B cell (primary cell): Measurements from ENCODE around the gene SLC2A4. TPM values are rescaled to one million over a fixed set of nuclear protein-coding genes. Genes with fewer than 3 reads are reported as not detected.
A peak's percentile ranks its signal among the peaks of the same experiment; 100 is the strongest.

Experiments used
- ATAC-seq: fragments of 200-7000 bp; cut with Tn5 transposase; one replicate; pipeline ENCODE4 v1.10.0; 2021; ENCODE audit warnings: low read depth, mild to moderate bottlenecking, moderate number of reproducible peaks, moderate library complexity
- CTCF ChIA-PET: fragments of 350-600 bp; sonication (Branson Sonifier 250); formaldehyde crosslinking; loops from one replicate; lab custom pipeline; 2021; ENCODE audit warnings: antibody characterized with exemption, inconsistent platforms; lab: Charles Lee
- POLR2A ChIA-PET: fragments of 350-600 bp; sonication (Branson Sonifier 250); formaldehyde crosslinking; loops from one replicate; lab custom pipeline; 2021; ENCODE audit warnings: antibody characterized with exemption; lab: Charles Lee
- DNase-seq: peaks from one replicate; pipeline ENCODE4 v3.0.0; 2013
- H2AFZ ChIP-seq: 2 replicates; pipeline ENCODE4 v1.6.1; 2012; ENCODE audit warnings: mild to moderate bottlenecking, low read depth, low read length; ENCODE audit not compliant: insufficient read depth, poor library complexity, severe bottlenecking
- H3K27ac ChIP-seq, 2 donors: 1 replicate in 1 of 2; 2 replicates in 1 of 2; pipeline ENCODE4 v1.5.1; 2012 to 2013; ENCODE audit warnings: low read length in 2 of 2, mild to moderate bottlenecking in 2 of 2, moderate library complexity in 1 of 2
- H3K27me3 ChIP-seq, 4 experiments: fragments of 200-600 bp in 1 of 4; sonication (generic) in 1 of 4; replicated peaks in 1 of 4; 1 replicate in 2 of 4; 2 replicates in 2 of 4; pipeline versions ENCODE4 v1.6.1 to v1.7.0; 2013 to 2016; ENCODE audit warnings: low read length in 3 of 4, mild to moderate bottlenecking in 2 of 4, mixed read lengths in 1 of 4, moderate library complexity in 1 of 4; ENCODE audit not compliant: insufficient read depth in 4 of 4, control insufficient read depth in 3 of 4; ENCODE audit errors: control extremely low read depth in 1 of 4
- H3K36me3 ChIP-seq, 2 experiments: replicated peaks in 1 of 2; 1 replicate in 1 of 2; 2 replicates in 1 of 2; pipeline versions ENCODE4 v1.6.1 to v1.7.1; 2013; ENCODE audit warnings: low read length in 1 of 2; ENCODE audit not compliant: insufficient read depth in 2 of 2, control insufficient read depth in 1 of 2; ENCODE audit errors: control extremely low read depth in 1 of 2, extremely low read depth in 1 of 2
- H3K4me1 ChIP-seq, 2 donors: fragments of 200-600 bp in 1 of 2; sonication (generic) in 1 of 2; 1 replicate in 1 of 2; 2 replicates in 1 of 2; pipeline versions ENCODE4 v1.5.1 to v1.6.1; 2013 to 2017; ENCODE audit warnings: low read length in 2 of 2; ENCODE audit not compliant: control insufficient read depth in 2 of 2, insufficient read depth in 2 of 2
- H3K4me2 ChIP-seq: replicated peaks from 2 replicates; pipeline ENCODE3; 2012; ENCODE audit warnings: mild to moderate bottlenecking, low read depth, low read length; ENCODE audit not compliant: poor library complexity, severe bottlenecking
- H3K4me3 ChIP-seq, 5 experiments: fragments of 200-600 bp in 1 of 5; sonication (generic) in 1 of 5; 1 replicate in 3 of 5; 2 replicates in 2 of 5; pipeline versions ENCODE4 v1.5.1 to v1.7.0; 2011 to 2016; ENCODE audit warnings: low read length in 4 of 5, mild to moderate bottlenecking in 4 of 5, low read depth in 2 of 5, control low read depth in 1 of 5, moderate library complexity in 1 of 5; ENCODE audit not compliant: insufficient read depth in 1 of 5; ENCODE audit errors: control extremely low read depth in 1 of 5, extremely low read depth in 1 of 5
- H3K79me2 ChIP-seq: fragments of 200-600 bp; sonication (generic); one replicate; pipeline ENCODE4 v1.6.0; 2016; ENCODE audit warnings: low read length; ENCODE audit not compliant: control insufficient read depth, insufficient read depth
- H3K9ac ChIP-seq: fragments of 200-600 bp; sonication (generic); 2 replicates; pipeline ENCODE4 v1.6.1; 2017; ENCODE audit warnings: mild to moderate bottlenecking, low read length, moderate library complexity
- H3K9me3 ChIP-seq, 3 donors: one replicate each; pipeline versions ENCODE4 v1.6.1 to v1.7.1; 2013; ENCODE audit warnings: low read length in 2 of 3; ENCODE audit not compliant: control insufficient read depth in 2 of 3, insufficient read depth in 1 of 3; ENCODE audit errors: control extremely low read depth in 1 of 3
- H4K20me1 ChIP-seq: 2 replicates; pipeline ENCODE4 v1.6.0; 2012; ENCODE audit warnings: mild to moderate bottlenecking, low read length; ENCODE audit not compliant: insufficient read depth, control insufficient read depth, poor library complexity, severe bottlenecking
- H3K27ac Mint-ChIP-seq: one replicate; pipeline ENCODE4 v1.8.0; 2021; ENCODE audit warnings: mixed read lengths
- H3K27me3 Mint-ChIP-seq: one replicate; pipeline ENCODE4 v1.8.0; 2021; ENCODE audit warnings: mixed read lengths
- H3K4me1 Mint-ChIP-seq: one replicate; pipeline ENCODE4 v1.8.0; 2021; ENCODE audit warnings: mixed read lengths
- H3K4me3 Mint-ChIP-seq: one replicate; pipeline ENCODE4 v1.8.0; 2021; ENCODE audit warnings: mixed read lengths
- H3K9me3 Mint-ChIP-seq: one replicate; pipeline ENCODE4 v1.8.0; 2022; ENCODE audit warnings: mixed read lengths; ENCODE audit not compliant: insufficient read depth
- CTCF ChIP-seq: fragments of 200-600 bp; IDR thresholded peaks from one replicate; pipeline ENCODE4 v1.8.0; 2022; ENCODE audit warnings: antibody characterized with exemption, mild to moderate bottlenecking
- EZH2 ChIP-seq: IDR thresholded peaks from 2 replicates; pipeline ENCODE4 v1.6.1; 2012; ENCODE audit warnings: borderline replicate concordance, low read depth, mild to moderate bottlenecking, moderate library complexity, low read length; ENCODE audit not compliant: insufficient read depth, poor library complexity, severe bottlenecking
- WGBS: methylation state at CpG from one replicate; pipeline ENCODE4 v1.1.5; 2013; ENCODE audit warnings: missing lambda C conversion rate; ENCODE audit not compliant: insufficient coverage; 5-methylcytosine and 5-hydroxymethylcytosine counted together
- intact Hi-C: fragments of 100-400 bp; cut with micrococcal nuclease; formaldehyde crosslinking; loops from one replicate; pipeline ENCODE4 v1.10.0; 2022
- polyA plus RNA-seq: library from polyadenylated mRNA; depleted of rRNA; stranded (reverse); fragments of >200 nt; gene quantifications from 2 replicates; pipeline ENCODE4 v1.2.3, GENCODE V29; 2012
- total RNA-seq, 2 donors: library from RNA; stranded (reverse); fragments of 120-200 nt in 1 of 2; gene quantifications; 1 replicate in 1 of 2; 2 replicates in 1 of 2; pipeline versions ENCODE4 v1.2.3 to v1.2.4, GENCODE V29; 2013 to 2022

SLC2A4 gene
- total and polyA plus RNA-seq, 2 donors (not counting 1 experiment from before 2014, with no cell fraction given): not detected

DNA sequence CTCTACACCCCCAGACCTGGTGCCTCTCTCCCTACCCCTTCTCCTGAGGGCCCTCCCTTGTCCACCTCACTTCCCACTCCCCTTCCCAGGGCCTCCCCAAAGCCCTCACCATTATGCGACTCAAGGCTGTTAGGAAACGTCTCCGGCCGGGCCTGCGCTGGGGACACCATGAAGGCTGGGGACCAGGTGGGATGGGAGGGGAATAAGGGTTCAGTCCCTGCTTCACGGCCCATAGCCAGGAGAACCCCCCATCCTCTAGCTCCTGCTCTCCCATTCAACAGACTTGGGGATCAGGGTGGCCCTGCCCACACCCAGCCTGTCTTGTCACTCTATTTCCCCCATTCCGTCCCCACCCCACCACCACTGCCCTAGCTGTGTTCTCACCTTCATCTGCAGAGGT lies 45.5 kb downstream of the SLC2A4 start:
- no CpG with 5 or more reads among the region's 7 CpGs for WGBS

More for the DNA sequence above, 45.5 kb downstream of the SLC2A4 start:
- no peak for TF ChIP-seq EZH2
- TF ChIP-seq CTCF: no peak
- Histone ChIP-seq H2AFZ (no peak overlapping the region), H3K27ac (no peak overlapping the region), H3K9ac (no peak overlapping the region), H3K4me2 (no peak overlapping the region), H3K27me3 (no peaks in the 10 kb centered on the region), H3K4me3 (no peak overlapping the region), H3K79me2 (peaks cover 30% of the 10 kb centered on the region), H3K4me1 (peaks cover 18 to 34% of the 10 kb centered on the region in 2 donors), H3K9me3 (no peaks in the 10 kb centered on the region), H3K36me3 (peaks cover 0 to 39% of the 10 kb centered on the region in 2 experiments), H4K20me1 (peaks cover 5% of the 10 kb centered on the region)
- Mint-ChIP-seq H3K9me3 (no peaks in the 10 kb centered on the region), H3K4me3 (peak overlapping the region; percentile 49), H3K27ac (no peak overlapping the region), H3K27me3 (no peaks in the 10 kb centered on the region), H3K4me1 (peaks cover 31% of the 10 kb centered on the region)
- ChIA-PET CTCF (interaction anchor here (0.7 to 5.1 kb wide), 6 partner anchors 10 to 281 kb away, joined by 4 to 47 read pairs (median 6); partner anchors contain the start of gene ACAP1), POLR2A (interaction anchor here (1.0 to 1.8 kb wide), 3 partner anchors 9 to 12 kb away, joined by 3 to 4 read pairs (median 3); partner anchors contain the start of genes ACAP1 and GPS2)
- intact Hi-C loops: no loop called here
- ATAC-seq (no peak), DNase-seq (no peak)
